Kidney (tissue), 14 donors: ENCODE data around the gene DPP6. TPM values are rescaled to one million over a fixed set of nuclear protein-coding genes. Genes with fewer than 3 reads are reported as not detected.

Experiments
- DNase-seq, 5 donors: peaks; one replicate each; pipeline ENCODE4 v3.0.0-alpha.2; 2013 to 2020
- FAIRE-seq: peaks from 2 replicates; lab custom pipeline; 2012; peaks lifted over from hg19 to GRCh38; lab: Jason Lieb, UNC
- H3K27ac ChIP-seq, 2 donors: one replicate each; pipeline ENCODE4 v1.7.0; 2013; ENCODE audit warnings: low read depth in 2 of 2, low read length in 2 of 2, inconsistent platforms in 1 of 2
- H3K27me3 ChIP-seq: one replicate; pipeline ENCODE4 v1.7.1; 2013; ENCODE audit warnings: low read length, inconsistent platforms; ENCODE audit not compliant: control insufficient read depth, insufficient read depth
- H3K36me3 ChIP-seq, 3 donors: one replicate each; pipeline versions ENCODE4 v1.7.0 to v1.7.1; 2013; ENCODE audit warnings: low read length in 3 of 3, control low read depth in 1 of 3, inconsistent platforms in 1 of 3; ENCODE audit not compliant: insufficient read depth in 3 of 3, control insufficient read depth in 2 of 3
- H3K4me1 ChIP-seq, 3 donors: one replicate each; pipeline versions ENCODE4 v1.7.0 to v1.7.1; 2013; ENCODE audit warnings: low read length in 3 of 3, inconsistent platforms in 1 of 3, low read depth in 1 of 3; ENCODE audit not compliant: control insufficient read depth in 2 of 3, insufficient read depth in 2 of 3
- H3K4me3 ChIP-seq, 3 donors: one replicate each; pipeline versions ENCODE4 v1.7.0 to v1.8.1; 2013; ENCODE audit warnings: low read length in 3 of 3, control low read depth in 1 of 3, inconsistent platforms in 1 of 3
- H3K9ac ChIP-seq, 3 donors: one replicate each; pipeline versions ENCODE4 v1.7.0 to v1.7.1; 2013; ENCODE audit warnings: low read length in 3 of 3, control low read depth in 1 of 3, inconsistent platforms in 1 of 3
- H3K9me3 ChIP-seq, 3 donors: one replicate each; pipeline versions ENCODE4 v1.7.0 to v1.7.1; 2013; ENCODE audit warnings: low read length in 3 of 3, control low read depth in 1 of 3, inconsistent platforms in 1 of 3; ENCODE audit not compliant: control insufficient read depth in 2 of 3, insufficient read depth in 1 of 3
- CTCF ChIP-seq: IDR thresholded peaks from 3 replicates; pipeline ENCODE4 v1.5.1; 2012; ENCODE audit warnings: mild to moderate bottlenecking, moderate library complexity, borderline replicate concordance; ENCODE audit not compliant: insufficient read depth; ENCODE audit errors: extremely low read depth
- intact Hi-C: fragments of 100-400 bp; cut with DNase I; formaldehyde crosslinking; loops from one replicate; pipeline ENCODE4 v1.11.1; 2022
- polyA plus RNA-seq: library from polyadenylated mRNA; stranded (reverse); fragments of 350-450 nt; fragmentation: Illumina TruSeq; extraction: RNeasy Lipid Tissue Mini Kit (QIAGEN cat#74804); gene quantifications from one replicate; pipeline ENCODE4 v1.2.3, GENCODE V29; 2014; ENCODE audit warnings: low read depth, low replicate concordance; ENCODE audit not compliant: insufficient read depth
- total RNA-seq: library from RNA; stranded (reverse); fragmentation: NEBNext Ultra II Directional; extraction: Animal tissue kit (Norgen Biotek cat#: 25700); gene quantifications from one replicate; pipeline ENCODE4 v1.2.1, GENCODE V29; 2021
- donor health status: control.
- donor health status: control.
- donor health status: control.
- donor health status: control.
- donor health status: control.
- donor health status: DM: yes; HTN: yes; CAD: no.
- donor health status: Normal renal cell carcinoma (clear cell type).

The DPP6 gene
- total and polyA plus RNA-seq, 2 donors from 2014 or later, result 1.8 to 6.9 TPM

GRCh38 chr7:154512121-154512833 is 460.1 kb downstream of the DPP6 start:
- no peak for FAIRE-seq
- no peak for TF ChIP-seq CTCF
- intact Hi-C loops, result no loop called here
- Histone ChIP-seq H3K4me1 (no peaks in the 10 kb centered on the region), H3K4me3 (no peak overlapping the region), H3K27ac (no peak overlapping the region), H3K9me3 (peaks cover 0 to 4% (median 0%) of the 10 kb centered on the region in 3 donors), H3K9ac (no peak overlapping the region), H3K36me3 (no peaks in the 10 kb centered on the region), H3K27me3 (no peaks in the 10 kb centered on the region)
- DNase-seq, result no peak

GRCh38 chr7:154517768-154518167 is 465.6 kb downstream of the DPP6 start:
- Histone ChIP-seq H3K36me3 (no peaks in the 10 kb centered on the region), H3K4me1 (no peaks in the 10 kb centered on the region), H3K4me3 (no peak overlapping the region), H3K27me3 (no peaks in the 10 kb centered on the region), H3K9me3 (peaks cover 0 to 3% (median 0%) of the 10 kb centered on the region in 3 donors), H3K9ac (no peak overlapping the region), H3K27ac (no peak overlapping the region)
- DNase-seq (no peak), FAIRE-seq (no peak)
- no peak for TF ChIP-seq CTCF
- intact Hi-C loops, result no loop called here

GRCh38 chr7:154519229-154519628 is 467.0 kb downstream of the DPP6 start:
- Histone ChIP-seq H3K9ac (no peak overlapping the region), H3K36me3 (no peaks in the 10 kb centered on the region), H3K4me3 (no peak overlapping the region), H3K27ac (no peak overlapping the region), H3K4me1 (no peaks in the 10 kb centered on the region), H3K27me3 (no peaks in the 10 kb centered on the region), H3K9me3 (peaks cover 0 to 3% (median 3%) of the 10 kb centered on the region in 3 donors)
- no peak for DNase-seq
- TF ChIP-seq CTCF, result no peak
- FAIRE-seq, result no peak
- intact Hi-C loops, result no loop called here
